WI38 (cell line): ENCODE measurements around the gene SLX9.

ENCODE experiments used
- H3K4me3 ChIP-seq: 2 replicates; pipeline ENCODE4 v1.5.1; 2011; ENCODE audit warnings: low read depth, mild to moderate bottlenecking, control low read depth, low read length
- CTCF ChIP-seq: IDR thresholded peaks from 2 replicates; pipeline ENCODE4 v1.5.1; 2012; ENCODE audit warnings: low read depth, mild to moderate bottlenecking, control low read depth, low read length

SLX9 gene

GRCh38 chr21:44964381-44964780, 24.6 kb downstream of the SLX9 start:
- no peak overlapping the region for H3K4me3 ChIP-seq
- TF ChIP-seq CTCF: no peak

GRCh38 chr21:44965251-44966022, 25.6 kb downstream of the SLX9 start:
- no peak overlapping the region for H3K4me3 ChIP-seq
- no peak for TF ChIP-seq CTCF

- no peak overlapping the region for H3K4me3 ChIP-seq
- TF ChIP-seq CTCF: no peak
Observed at GRCh38 chr21:44966135-44967081, 26.6 kb downstream of the SLX9 start.

GRCh38 chr21:44967082-44968047, 27.5 kb downstream of the SLX9 start:
- no peak for TF ChIP-seq CTCF
- H3K4me3 ChIP-seq: no peak overlapping the region

- H3K4me3 ChIP-seq: no peak overlapping the region
- TF ChIP-seq CTCF: no peak
Observed at GRCh38 chr21:44969066-44969670, 29.3 kb downstream of the SLX9 start.

GRCh38 chr21:44969931-44970755, 30.3 kb downstream of the SLX9 start:
- TF ChIP-seq CTCF: no peak

More at GRCh38 chr21:44969931-44970755, 30.3 kb downstream of the SLX9 start:
- no peak overlapping the region for H3K4me3 ChIP-seq
